Fibroblast of skin of left quadriceps (primary cell): Measurements from ENCODE around the gene ZNF492.

Experiments used
- DNase-seq, 2 experiments: peaks; one replicate each; pipeline ENCODE4 v3.0.0-alpha.2; 2013; ENCODE audit warnings: low read depth in 2 of 2

Gene ZNF492

GRCh38 chr19:22633706-22634449, at the start of gene ZNF492:
Gene ZNF492, plus strand, starts transcription at chr19:22634324. Its CDS starts 19,076 bp downstream, at chr19:22653400.
- DNase-seq, result peak; percentile 90 to 91

GRCh38 chr19:22595422-22595821, 38.7 kb upstream of the ZNF492 start:
- no peak for DNase-seq

- no peak for DNase-seq
Measured at GRCh38 chr19:22595918-22596341, 38.2 kb upstream of the ZNF492 start.

GRCh38 chr19:22600690-22601648, 33.2 kb upstream of the ZNF492 start:
- DNase-seq, result no peak

- DNase-seq, result no peak
Measured at GRCh38 chr19:22601906-22602630, 32.1 kb upstream of the ZNF492 start.

- DNase-seq, result no peak
Measured at GRCh38 chr19:22602631-22603272, 31.4 kb upstream of the ZNF492 start.

GRCh38 chr19:22603518-22604440, 30.3 kb upstream of the ZNF492 start:
- DNase-seq, result no peak

- no peak for DNase-seq
Measured at GRCh38 chr19:22604571-22605274, 29.4 kb upstream of the ZNF492 start.

GRCh38 chr19:22605275-22606211, 28.6 kb upstream of the ZNF492 start:
- DNase-seq, result no peak

GRCh38 chr19:22606212-22606553, 27.9 kb upstream of the ZNF492 start:
- no peak for DNase-seq

GRCh38 chr19:22606954-22607652, 27.0 kb upstream of the ZNF492 start:
- DNase-seq, result no peak

GRCh38 chr19:22607653-22608430, 26.3 kb upstream of the ZNF492 start:
- no peak for DNase-seq

GRCh38 chr19:22608441-22608840, 25.7 kb upstream of the ZNF492 start:
- DNase-seq, result no peak

GRCh38 chr19:22609630-22610029, 24.5 kb upstream of the ZNF492 start:
- DNase-seq, result no peak

- DNase-seq, result no peak
Measured at GRCh38 chr19:22610121-22610520, 24.0 kb upstream of the ZNF492 start.

- DNase-seq, result no peak
Measured at GRCh38 chr19:22612316-22612715, 21.8 kb upstream of the ZNF492 start.

- no peak for DNase-seq
Measured at GRCh38 chr19:22616659-22617058, 17.5 kb upstream of the ZNF492 start.
